Measurements from ENCODE around the gene S100A13. TPM values are rescaled to one million over a fixed set of nuclear protein-coding genes. Genes with fewer than 3 reads are reported as not detected.
"Not testable (repeated sequence)": the region's sequence is repeated elsewhere in the genome, so short reads cannot be mapped to it uniquely, and the experiment has no call there.

Gene S100A13
- total RNA-seq, 1 experiment from 2014 or later = 111 TPM

GRCh38 chr1:153670257-153670858, 43.1 kb upstream of the S100A13 start:
- in situ Hi-C loops (cut with HindIII; ENCODE audit: low pct_unique_long_range_greater_than_20kb, low sequenced_read_pairs) = no loop called here
- intact Hi-C loops (cut with micrococcal nuclease; ENCODE audit: unreplicated experiment) = no loop called here
- CTCF ChIA-PET = no interaction called here
- peak overlapping the region; percentile 66 to 96 for H3K4me3 ChIP-seq (ENCODE audit: low read depth in 2 of 2, low read length in 2 of 2)
- no peaks in the 10 kb centered on the region for H3K9me3 ChIP-seq (ENCODE audit: control insufficient read depth, insufficient read depth, low read depth, low read length)
- POLR2A ChIA-PET = interaction anchor here (0.6 kb wide), 1 partner anchor 327 kb away, joined by 3 read pairs; no protein-coding TSS in a partner anchor
- DNase-seq (ENCODE audit: low read depth, low spot score) (no peak), ATAC-seq (peak; percentile 19)
- H3K27ac ChIP-seq (ENCODE audit: low read length) = peak overlapping the region; percentile 94
- BruUV-seq (replicated peaks) = TSS peak; percentile 96
- H3K4me1 ChIP-seq (ENCODE audit: control insufficient read depth, insufficient read depth, low read length) = peaks cover 14% of the 10 kb centered on the region; the same call in 1 of the 2 replicates
- H3K27me3 ChIP-seq (ENCODE audit: control insufficient read depth, insufficient read depth, low read length) = no peaks in the 10 kb centered on the region
- TF ChIP-seq POLR2AphosphoS5 (IDR thresholded peaks at IDR 0.05; ENCODE audit: low read depth, low read length) = no peak
- 0 out of 4 replicates have a peak, but pooled peaks of 1 of the 2 experiments have one; percentile 15 for TF ChIP-seq REST (IDR thresholded peaks at IDR 0.05; ENCODE audit: insufficient read depth in 1 of 2, low read depth in 2 of 2, low read length in 1 of 2)
- peaks cover 21% of the 10 kb centered on the region for H3K36me3 ChIP-seq (ENCODE audit: control insufficient read depth, insufficient read depth, low read length)

- peaks cover 14% of the 10 kb centered on the region; the same call in 1 of the 2 replicates for H3K4me1 ChIP-seq (ENCODE audit: control insufficient read depth, insufficient read depth, low read length)
- no TSS peak for BruUV-seq (replicated peaks)
- no peak for DNase-seq (ENCODE audit: low read depth, low spot score)
- TF ChIP-seq POLR2AphosphoS5 (IDR thresholded peaks at IDR 0.05; ENCODE audit: low read depth, low read length) = no peak
- no peak for TF ChIP-seq CTCF (IDR thresholded peaks at IDR 0.05)
- TF ChIP-seq TCF7L2 (IDR thresholded peaks at IDR 0.05; ENCODE audit: low read depth, low read length) = no peak
- TF ChIP-seq SIN3A (IDR thresholded peaks at IDR 0.05; ENCODE audit: borderline replicate concordance, insufficient read depth, low read depth, low read length) = no peak
- TF ChIP-seq REST (IDR thresholded peaks at IDR 0.05; ENCODE audit: insufficient read depth in 1 of 2, low read depth in 2 of 2, low read length in 1 of 2) = no peak
- in situ Hi-C loops (cut with HindIII; ENCODE audit: low pct_unique_long_range_greater_than_20kb, low sequenced_read_pairs) (no loop called here), intact Hi-C loops (cut with micrococcal nuclease; ENCODE audit: unreplicated experiment) (no loop called here)
- peak overlapping the region; percentile 94 for H3K27ac ChIP-seq (ENCODE audit: low read length)
- H3K27me3 ChIP-seq (ENCODE audit: control insufficient read depth, insufficient read depth, low read length) = no peaks in the 10 kb centered on the region
- no peak for ATAC-seq
- POLR2A ChIA-PET = no interaction called here
- H3K4me3 ChIP-seq (ENCODE audit: low read depth in 2 of 2, low read length in 2 of 2) = peak overlapping the region; percentile 66 to 96
- H3K9me3 ChIP-seq (ENCODE audit: control insufficient read depth, insufficient read depth, low read depth, low read length) = no peaks in the 10 kb centered on the region
- H3K36me3 ChIP-seq (ENCODE audit: control insufficient read depth, insufficient read depth, low read length) = peaks cover 29% of the 10 kb centered on the region
- CTCF ChIA-PET = no interaction called here
These were observed 42.3 kb upstream of the S100A13 start for GRCh38 chr1:153669606-153670005.

GRCh38 chr1:153668672-153669071, 41.4 kb upstream of the S100A13 start:
- BruUV-seq (replicated peaks); DNase-seq (ENCODE audit: low read depth, low spot score); POLR2A ChIA-PET; H3K4me3 ChIP-seq (ENCODE audit: low read depth in 2 of 2, low read length in 2 of 2); in situ Hi-C loops (cut with HindIII; ENCODE audit: low pct_unique_long_range_greater_than_20kb, low sequenced_read_pairs); H3K9me3 ChIP-seq (ENCODE audit: control insufficient read depth, insufficient read depth, low read depth, low read length); H3K27me3 ChIP-seq (ENCODE audit: control insufficient read depth, insufficient read depth, low read length); ATAC-seq; H3K27ac ChIP-seq (ENCODE audit: low read length); CTCF ChIA-PET; intact Hi-C loops (cut with micrococcal nuclease; ENCODE audit: unreplicated experiment): not testable (repeated sequence)
- Histone ChIP-seq H3K36me3 (ENCODE audit: control insufficient read depth, insufficient read depth, low read length) (peaks cover 37% of the 10 kb centered on the region), H3K4me1 (ENCODE audit: control insufficient read depth, insufficient read depth, low read length) (peaks cover 14% of the 10 kb centered on the region; the same call in 1 of the 2 replicates)

Data from Panc1 (cell line).